ENCODE measurements around the gene POU2F2. TPM values are rescaled to one million over a fixed set of nuclear protein-coding genes. Genes with fewer than 3 reads are reported as not detected.

POU2F2 gene
- total RNA-seq, 2 experiments from 2014 or later, result 15.7 to 16.3 TPM

- H3K27ac Mint-ChIP-seq, result no peak overlapping the region
- no peak overlapping the region for H3K4me3 Mint-ChIP-seq
- H3K4me1 Mint-ChIP-seq (ENCODE audit: low read depth), result peaks cover 36% of the 10 kb centered on the region
- no peak for DNase-seq
- no peaks in the 10 kb centered on the region for H3K27me3 Mint-ChIP-seq (ENCODE audit: low read depth)
- ChIA-PET POLR2A (no interaction called here), CTCF (no interaction called here)
- no peak for ATAC-seq
- no peaks in the 10 kb centered on the region for H3K9me3 Mint-ChIP-seq (ENCODE audit: insufficient read depth)
- peaks cover 6% of the 10 kb centered on the region for H3K36me3 Mint-ChIP-seq (ENCODE audit: low read depth)
Observed at GRCh38 chr19:42086770-42087550, 45.3 kb downstream of the POU2F2 start.

GRCh38 chr19:42086188-42086736 is 46.0 kb downstream of the POU2F2 start:
- CTCF ChIA-PET, result no interaction called here
- DNase-seq (no peak), ATAC-seq (no peak)
- Mint-ChIP-seq H3K27me3 (ENCODE audit: low read depth) (no peaks in the 10 kb centered on the region), H3K4me1 (ENCODE audit: low read depth) (peaks cover 35% of the 10 kb centered on the region), H3K9me3 (ENCODE audit: insufficient read depth) (no peaks in the 10 kb centered on the region), H3K36me3 (ENCODE audit: low read depth) (peaks cover 13% of the 10 kb centered on the region), H3K27ac (no peak overlapping the region), H3K4me3 (no peak overlapping the region)
- POLR2A ChIA-PET, result no interaction called here

DNA sequence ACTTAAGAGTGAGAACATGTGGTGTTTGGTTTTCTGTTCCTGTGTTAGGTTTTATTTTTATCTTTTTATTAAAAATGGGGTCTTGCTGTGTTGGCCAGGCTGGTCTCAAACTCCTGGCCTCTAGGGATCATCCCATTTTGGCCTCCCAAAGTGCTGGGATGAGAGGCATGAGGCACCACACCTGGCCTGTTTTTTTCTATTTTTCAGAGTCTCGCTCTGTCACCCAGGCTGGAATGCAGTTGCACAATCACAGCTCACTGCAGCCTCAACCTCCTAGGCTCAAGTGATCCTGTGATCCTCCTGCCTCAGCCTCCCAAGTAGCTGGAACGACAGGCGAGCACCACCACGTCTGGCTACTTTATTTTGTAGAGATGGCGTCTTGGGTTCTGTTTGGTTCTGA is 48.7 kb downstream of the POU2F2 start:
- no peak for ATAC-seq
- no peak for DNase-seq
- Mint-ChIP-seq H3K36me3 (ENCODE audit: low read depth) (peaks cover 30% of the 10 kb centered on the region), H3K4me3 (no peak overlapping the region), H3K4me1 (ENCODE audit: low read depth) (peaks cover 15% of the 10 kb centered on the region), H3K27ac (no peak overlapping the region), H3K9me3 (ENCODE audit: insufficient read depth) (no peaks in the 10 kb centered on the region), H3K27me3 (ENCODE audit: low read depth) (no peaks in the 10 kb centered on the region)
- ChIA-PET CTCF (no interaction called here), POLR2A (no interaction called here)

DNA sequence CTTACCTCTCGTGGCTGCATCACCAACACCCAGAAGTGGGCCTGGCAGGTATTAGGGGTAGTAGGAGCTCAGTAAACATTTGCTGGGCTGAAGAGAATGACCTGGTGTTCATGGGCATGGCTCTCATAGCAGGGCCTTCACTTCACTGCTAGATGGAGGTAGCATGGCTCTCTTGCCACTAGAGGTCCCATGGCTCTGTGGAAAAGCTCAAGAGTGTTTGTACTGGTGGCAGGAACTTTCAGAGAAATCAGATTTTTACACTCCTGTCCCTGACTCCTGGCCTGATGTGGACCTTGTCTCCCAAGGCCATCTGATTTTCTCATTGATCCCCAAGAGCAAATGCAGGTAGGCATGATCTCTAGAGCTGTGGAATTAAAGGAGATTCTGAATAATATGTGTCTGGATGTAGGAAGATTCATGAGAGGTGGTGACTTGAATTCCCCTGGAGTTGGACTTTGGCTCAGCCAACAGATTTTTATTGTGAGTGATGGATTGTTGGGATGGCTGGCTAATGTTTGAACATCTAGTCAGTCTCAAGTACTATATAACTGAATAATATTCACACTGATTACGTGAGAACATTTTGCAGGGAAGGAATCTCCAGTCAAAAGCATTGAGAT is 50.6 kb downstream of the POU2F2 start:
- Mint-ChIP-seq H3K4me3 (no peak overlapping the region), H3K4me1 (ENCODE audit: low read depth) (peaks cover 28% of the 10 kb centered on the region), H3K36me3 (ENCODE audit: low read depth) (peaks cover 38% of the 10 kb centered on the region), H3K9me3 (ENCODE audit: insufficient read depth) (no peaks in the 10 kb centered on the region), H3K27me3 (ENCODE audit: low read depth) (no peaks in the 10 kb centered on the region), H3K27ac (peak overlapping the region; percentile 51)
- peak; percentile 71 for ATAC-seq
- POLR2A ChIA-PET, result interaction anchor here (0.7 kb wide), 1 partner anchor 39 kb away, joined by 3 read pairs; no protein-coding TSS in a partner anchor
- CTCF ChIA-PET, result interaction anchor here (0.9 to 1.3 kb wide), 4 partner anchors 9 to 18 kb away, joined by 3 to 4 read pairs (median 3); no protein-coding TSS in a partner anchor
- DNase-seq, result peak; percentile 45

GRCh38 chr19:42080764-42081375 is 51.4 kb downstream of the POU2F2 start:
- ATAC-seq (no peak), DNase-seq (no peak)
- H3K36me3 Mint-ChIP-seq (ENCODE audit: low read depth), result peaks cover 39% of the 10 kb centered on the region
- no peak overlapping the region for H3K4me3 Mint-ChIP-seq
- no peaks in the 10 kb centered on the region for H3K27me3 Mint-ChIP-seq (ENCODE audit: low read depth)
- POLR2A ChIA-PET, result no interaction called here
- no peak overlapping the region for H3K27ac Mint-ChIP-seq
- peaks cover 30% of the 10 kb centered on the region for H3K4me1 Mint-ChIP-seq (ENCODE audit: low read depth)
- CTCF ChIA-PET, result interaction anchor here (0.9 to 1.3 kb wide), 3 partner anchors 8 to 17 kb away, joined by 3 to 4 read pairs (median 3); no protein-coding TSS in a partner anchor
- no peaks in the 10 kb centered on the region for H3K9me3 Mint-ChIP-seq (ENCODE audit: insufficient read depth)

DNA sequence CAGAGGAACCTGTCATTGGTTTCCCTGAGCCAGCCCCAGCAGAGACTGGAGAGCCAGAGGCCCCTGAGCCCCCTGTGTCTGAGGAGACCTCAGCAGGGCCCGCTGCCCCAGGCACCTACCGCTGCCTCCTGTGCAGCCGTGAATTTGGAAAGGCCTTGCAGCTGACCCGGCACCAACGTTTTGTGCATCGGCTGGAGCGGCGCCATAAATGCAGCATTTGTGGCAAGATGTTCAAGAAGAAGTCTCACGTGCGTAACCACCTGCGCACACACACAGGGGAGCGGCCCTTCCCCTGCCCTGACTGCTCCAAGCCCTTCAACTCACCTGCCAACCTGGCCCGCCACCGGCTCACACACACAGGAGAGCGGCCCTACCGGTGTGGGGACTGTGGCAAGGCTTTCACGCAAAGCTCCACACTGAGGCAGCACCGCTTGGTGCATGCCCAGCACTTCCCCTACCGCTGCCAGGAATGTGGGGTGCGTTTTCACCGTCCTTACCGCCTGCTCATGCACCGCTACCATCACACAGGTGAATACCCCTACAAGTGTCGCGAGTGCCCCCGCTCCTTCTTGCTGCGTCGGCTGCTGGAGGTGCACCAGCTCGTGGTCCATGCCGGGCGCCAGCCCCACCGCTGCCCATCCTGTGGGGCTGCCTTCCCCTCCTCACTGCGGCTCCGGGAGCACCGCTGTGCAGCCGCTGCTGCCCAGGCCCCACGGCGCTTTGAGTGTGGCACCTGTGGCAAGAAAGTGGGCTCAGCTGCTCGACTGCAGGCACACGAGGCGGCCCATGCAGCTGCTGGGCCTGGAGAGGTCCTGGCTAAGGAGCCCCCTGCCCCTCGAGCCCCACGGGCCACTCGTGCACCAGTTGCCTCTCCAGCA is 52.1 kb downstream of the POU2F2 start:
- no peaks in the 10 kb centered on the region for H3K27me3 Mint-ChIP-seq (ENCODE audit: low read depth)
- no peak for DNase-seq
- H3K27ac Mint-ChIP-seq, result no peak overlapping the region
- POLR2A ChIA-PET, result no interaction called here
- no peak overlapping the region for H3K4me3 Mint-ChIP-seq
- no peaks in the 10 kb centered on the region for H3K9me3 Mint-ChIP-seq (ENCODE audit: insufficient read depth)
- no peak for ATAC-seq
- peaks cover 36% of the 10 kb centered on the region for H3K4me1 Mint-ChIP-seq (ENCODE audit: low read depth)
- H3K36me3 Mint-ChIP-seq (ENCODE audit: low read depth), result peaks cover 42% of the 10 kb centered on the region
- CTCF ChIA-PET, result no interaction called here

DNA sequence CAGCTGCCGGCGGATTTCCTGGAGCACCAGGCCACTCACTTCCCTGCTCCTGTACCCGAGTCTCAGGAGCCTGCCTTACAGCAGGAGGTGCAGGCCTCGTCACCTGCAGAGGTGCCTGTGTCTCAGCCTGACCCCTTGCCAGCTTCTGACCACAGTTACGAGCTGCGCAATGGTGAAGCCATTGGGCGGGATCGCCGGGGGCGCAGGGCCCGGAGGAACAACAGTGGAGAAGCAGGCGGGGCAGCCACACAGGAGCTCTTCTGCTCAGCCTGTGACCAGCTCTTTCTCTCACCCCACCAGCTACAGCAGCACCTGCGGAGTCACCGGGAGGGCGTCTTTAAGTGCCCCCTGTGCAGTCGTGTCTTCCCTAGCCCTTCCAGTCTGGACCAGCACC is 53.0 kb downstream of the POU2F2 start:
- Mint-ChIP-seq H3K4me3 (no peak overlapping the region), H3K4me1 (ENCODE audit: low read depth) (peaks cover 44% of the 10 kb centered on the region), H3K27me3 (ENCODE audit: low read depth) (no peaks in the 10 kb centered on the region), H3K36me3 (ENCODE audit: low read depth) (peaks cover 42% of the 10 kb centered on the region), H3K9me3 (ENCODE audit: insufficient read depth) (no peaks in the 10 kb centered on the region), H3K27ac (no peak overlapping the region)
- no peak for DNase-seq
- CTCF ChIA-PET, result no interaction called here
- no peak for ATAC-seq
- POLR2A ChIA-PET, result no interaction called here

GRCh38 chr19:42078538-42079275 is 53.5 kb downstream of the POU2F2 start:
- Mint-ChIP-seq H3K27ac (no peak overlapping the region), H3K4me3 (no peak overlapping the region), H3K36me3 (ENCODE audit: low read depth) (peaks cover 42% of the 10 kb centered on the region), H3K4me1 (ENCODE audit: low read depth) (peaks cover 44% of the 10 kb centered on the region), H3K27me3 (ENCODE audit: low read depth) (no peaks in the 10 kb centered on the region), H3K9me3 (ENCODE audit: insufficient read depth) (no peaks in the 10 kb centered on the region)
- ATAC-seq, result no peak
- ChIA-PET CTCF (no interaction called here), POLR2A (no interaction called here)
- DNase-seq, result no peak

DNA sequence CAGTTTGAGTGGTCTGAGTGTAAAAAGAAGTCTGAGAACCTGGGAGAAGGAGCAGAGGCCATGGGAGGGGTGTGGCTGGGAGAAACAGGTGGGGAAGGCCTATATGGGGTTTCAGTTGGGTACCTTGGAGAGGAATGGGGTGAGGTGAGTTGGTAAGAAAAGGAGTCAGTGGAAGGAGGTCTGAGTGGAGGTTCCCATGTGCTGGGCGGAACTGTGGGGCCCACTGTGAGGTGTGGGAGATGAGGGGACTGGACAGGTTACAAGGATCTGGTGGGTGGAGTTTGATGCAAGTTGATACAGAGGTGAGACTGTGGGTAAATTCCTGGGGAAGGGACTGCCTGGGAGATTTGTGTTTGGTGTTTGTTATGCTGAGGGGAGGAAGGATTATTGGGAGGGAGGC is 54.2 kb downstream of the POU2F2 start:
- CTCF ChIA-PET, result no interaction called here
- H3K4me1 Mint-ChIP-seq (ENCODE audit: low read depth), result peaks cover 45% of the 10 kb centered on the region

GRCh38 chr19:42076380-42076944 is 55.8 kb downstream of the POU2F2 start:
- DNase-seq, result peak; percentile 56
- POLR2A ChIA-PET, result interaction anchor here (0.6 to 1.4 kb wide), 3 partner anchors 190 to 250 kb away, joined by 3 to 4 read pairs (median 3); no protein-coding TSS in a partner anchor
- no peak for ATAC-seq
- Mint-ChIP-seq H3K4me1 (ENCODE audit: low read depth) (peaks cover 44% of the 10 kb centered on the region), H3K27me3 (ENCODE audit: low read depth) (peaks cover under 1% of the 10 kb centered on the region), H3K27ac (peak overlapping the region; percentile 88), H3K36me3 (ENCODE audit: low read depth) (peaks cover 33% of the 10 kb centered on the region), H3K9me3 (ENCODE audit: insufficient read depth) (no peaks in the 10 kb centered on the region), H3K4me3 (peak overlapping the region; percentile 89)
- CTCF ChIA-PET, result interaction anchor here (0.7 to 1.3 kb wide), 6 partner anchors 15 to 324 kb away, joined by 3 to 5 read pairs (median 3); no protein-coding TSS in a partner anchor

More for the DNA sequence above, 54.2 kb downstream of the POU2F2 start:
- no peak for ATAC-seq
- H3K27me3 Mint-ChIP-seq (ENCODE audit: low read depth), result no peaks in the 10 kb centered on the region
- H3K9me3 Mint-ChIP-seq (ENCODE audit: insufficient read depth), result no peaks in the 10 kb centered on the region
- peak overlapping the region; percentile 89 for H3K4me3 Mint-ChIP-seq
- POLR2A ChIA-PET, result no interaction called here
- H3K36me3 Mint-ChIP-seq (ENCODE audit: low read depth), result peaks cover 42% of the 10 kb centered on the region
- peak overlapping the region; percentile 58 for H3K27ac Mint-ChIP-seq
- no peak for DNase-seq

Data from activated CD8-positive, alpha-beta T cell treated with anti-CD3 and anti-CD28 coated beads, Interleukin-2, amount 10 ng/mL, durations not matched to agents 7 days and 5 days (primary cell).